ENCODE measurements around the gene EPO. TPM values are rescaled to one million over a fixed set of nuclear protein-coding genes. Genes with fewer than 3 reads are reported as not detected.

The EPO gene
- total and polyA plus RNA-seq, 4 donors: 0.10 TPM; not detected in 3

GRCh38 chr7:100686822-100687211 is 33.5 kb upstream of the EPO start:
- TF ChIP-seq, protein P1, sequence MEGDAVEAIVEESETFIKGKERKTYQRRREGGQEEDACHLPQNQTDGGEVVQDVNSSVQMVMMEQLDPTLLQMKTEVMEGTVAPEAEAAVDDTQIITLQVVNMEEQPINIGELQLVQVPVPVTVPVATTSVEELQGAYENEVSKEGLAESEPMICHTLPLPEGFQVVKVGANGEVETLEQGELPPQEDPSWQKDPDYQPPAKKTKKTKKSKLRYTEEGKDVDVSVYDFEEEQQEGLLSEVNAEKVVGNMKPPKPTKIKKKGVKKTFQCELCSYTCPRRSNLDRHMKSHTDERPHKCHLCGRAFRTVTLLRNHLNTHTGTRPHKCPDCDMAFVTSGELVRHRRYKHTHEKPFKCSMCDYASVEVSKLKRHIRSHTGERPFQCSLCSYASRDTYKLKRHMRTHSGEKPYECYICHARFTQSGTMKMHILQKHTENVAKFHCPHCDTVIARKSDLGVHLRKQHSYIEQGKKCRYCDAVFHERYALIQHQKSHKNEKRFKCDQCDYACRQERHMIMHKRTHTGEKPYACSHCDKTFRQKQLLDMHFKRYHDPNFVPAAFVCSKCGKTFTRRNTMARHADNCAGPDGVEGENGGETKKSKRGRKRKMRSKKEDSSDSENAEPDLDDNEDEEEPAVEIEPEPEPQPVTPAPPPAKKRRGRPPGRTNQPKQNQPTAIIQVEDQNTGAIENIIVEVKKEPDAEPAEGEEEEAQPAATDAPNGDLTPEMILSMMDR (IDR thresholded peaks at IDR 0.05; ENCODE audit: control extremely low read depth, extremely low read depth): no peak
- no peak overlapping the region for H3K9ac ChIP-seq (ENCODE audit: insufficient read depth in 1 of 2, low read length in 2 of 2)
- H3K9me3 ChIP-seq (ENCODE audit: control insufficient read depth in 4 of 4, insufficient read depth in 3 of 4, low read length in 3 of 4): no peaks in the 10 kb centered on the region
- no peak overlapping the region for H3K27ac ChIP-seq (ENCODE audit: low read depth in 1 of 2, low read length in 1 of 2)
- peaks cover 10 to 70% (median 27%) of the 10 kb centered on the region in 4 donors for H3K36me3 ChIP-seq (ENCODE audit: control insufficient read depth in 4 of 4, insufficient read depth in 4 of 4, low read length in 4 of 4)
- no peaks in the 10 kb centered on the region for H3K27me3 ChIP-seq (ENCODE audit: control insufficient read depth in 3 of 3, insufficient read depth in 3 of 3, low read length in 2 of 3)
- H3K4me3 ChIP-seq: no peak overlapping the region
- H3K4me1 ChIP-seq (ENCODE audit: control insufficient read depth in 5 of 5, insufficient read depth in 5 of 5, low read length in 5 of 5): peaks cover 0 to 8% (median 3%) of the 10 kb centered on the region in 5 donors
- ATAC-seq (ENCODE audit: insufficient read depth, low FRiP score): no peak
- 90 to 95% methylated on average over 17 of the region's 17 CpGs for WGBS, 2 donors
- DNase-seq: no peak

DNA sequence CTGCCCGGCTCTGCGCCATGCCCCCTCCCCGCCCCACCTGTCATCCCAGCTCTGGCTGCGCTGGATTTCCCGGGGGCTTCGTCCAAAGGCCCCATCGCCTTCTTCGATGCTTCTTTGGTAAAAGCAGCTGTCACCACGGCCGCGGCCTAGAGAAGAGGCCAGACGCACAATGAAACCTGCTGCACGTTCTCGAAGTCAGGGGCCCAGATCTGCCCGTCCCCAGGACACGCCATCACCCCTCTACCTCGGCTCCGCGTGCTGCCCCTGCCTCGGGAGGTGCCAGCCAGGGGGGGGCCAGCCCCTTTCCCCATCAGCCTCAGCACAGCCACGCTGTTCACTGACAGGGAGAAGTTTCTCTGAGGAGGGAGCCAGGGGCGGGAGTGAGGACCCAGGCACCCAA is 33.0 kb upstream of the EPO start:
- H3K4me1 ChIP-seq (ENCODE audit: control insufficient read depth in 5 of 5, insufficient read depth in 5 of 5, low read length in 5 of 5): peaks cover under 1 to 13% (median 7%) of the 10 kb centered on the region in 5 donors
- TF ChIP-seq, protein P1 (IDR thresholded peaks at IDR 0.05; ENCODE audit: control extremely low read depth, extremely low read depth): no peak
- DNase-seq: no peak

DNA sequence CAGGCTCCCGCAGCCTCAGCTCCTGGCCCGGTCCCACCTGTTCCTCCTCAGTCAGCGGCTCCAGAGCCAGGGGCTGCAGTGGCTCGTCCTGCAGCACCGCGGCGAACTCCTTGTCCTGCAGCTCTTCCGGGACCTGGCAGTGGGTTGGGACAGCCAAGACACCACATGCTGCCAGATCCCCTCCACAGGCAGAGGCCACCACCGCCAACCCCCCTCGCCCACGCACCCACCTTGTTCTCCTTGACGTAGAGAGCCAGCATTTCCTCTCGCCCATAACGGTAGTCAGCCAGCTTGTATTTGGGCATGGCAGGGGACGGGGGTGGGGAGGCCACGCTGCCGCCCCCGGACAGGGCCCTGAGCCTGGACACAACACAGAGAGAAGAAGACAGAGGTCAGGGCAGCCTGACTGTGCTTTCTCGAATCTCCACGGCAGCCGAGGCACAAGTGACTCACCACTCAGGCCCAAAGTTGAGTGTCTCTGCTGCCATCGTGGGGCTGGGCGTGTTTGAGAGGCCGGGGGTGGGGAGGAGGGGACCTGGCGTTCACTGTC is 32.4 kb upstream of the EPO start:
- peaks cover 10 to 61% (median 26%) of the 10 kb centered on the region in 4 donors for H3K36me3 ChIP-seq (ENCODE audit: control insufficient read depth in 4 of 4, insufficient read depth in 4 of 4, low read length in 4 of 4)
- H3K9ac ChIP-seq (ENCODE audit: insufficient read depth in 1 of 2, low read length in 2 of 2): no peak overlapping the region
- H3K27ac ChIP-seq (ENCODE audit: low read depth in 1 of 2, low read length in 1 of 2): no peak overlapping the region
- H3K9me3 ChIP-seq (ENCODE audit: control insufficient read depth in 4 of 4, insufficient read depth in 3 of 4, low read length in 3 of 4): no peaks in the 10 kb centered on the region
- no peak for DNase-seq
- no peak for ATAC-seq (ENCODE audit: insufficient read depth, low FRiP score)
- TF ChIP-seq, protein P1 (IDR thresholded peaks at IDR 0.05; ENCODE audit: control extremely low read depth, extremely low read depth): no peak
- peaks cover 4 to 18% (median 11%) of the 10 kb centered on the region in 5 donors for H3K4me1 ChIP-seq (ENCODE audit: control insufficient read depth in 5 of 5, insufficient read depth in 5 of 5, low read length in 5 of 5)
- WGBS, 2 donors: 80 to 87% methylated on average over 21 to 25 of the region's 25 CpGs
- H3K4me3 ChIP-seq: no peak overlapping the region
- H3K27me3 ChIP-seq (ENCODE audit: control insufficient read depth in 3 of 3, insufficient read depth in 3 of 3, low read length in 2 of 3): no peaks in the 10 kb centered on the region

More for the DNA sequence above, 33.0 kb upstream of the EPO start:
- ATAC-seq (ENCODE audit: insufficient read depth, low FRiP score): no peak
- 91 to 92% methylated on average over 22 of the region's 22 CpGs for WGBS, 2 donors
- no peaks in the 10 kb centered on the region for H3K27me3 ChIP-seq (ENCODE audit: control insufficient read depth in 3 of 3, insufficient read depth in 3 of 3, low read length in 2 of 3)
- H3K4me3 ChIP-seq: no peak overlapping the region
- H3K9me3 ChIP-seq (ENCODE audit: control insufficient read depth in 4 of 4, insufficient read depth in 3 of 4, low read length in 3 of 4): no peaks in the 10 kb centered on the region
- peaks cover 10 to 66% (median 26%) of the 10 kb centered on the region in 4 donors for H3K36me3 ChIP-seq (ENCODE audit: control insufficient read depth in 4 of 4, insufficient read depth in 4 of 4, low read length in 4 of 4)
- H3K27ac ChIP-seq (ENCODE audit: low read depth in 1 of 2, low read length in 1 of 2): no peak overlapping the region
- H3K9ac ChIP-seq (ENCODE audit: insufficient read depth in 1 of 2, low read length in 2 of 2): no peak overlapping the region
